ENCODE measurements around the gene DSG3. TPM values are rescaled to one million over a fixed set of nuclear protein-coding genes. Genes with fewer than 3 reads are reported as not detected.

The DSG3 gene
- total RNA-seq, 4 donors from 2014 or later, result 0.27 to 34.1 (median 1.5) TPM

DNA sequence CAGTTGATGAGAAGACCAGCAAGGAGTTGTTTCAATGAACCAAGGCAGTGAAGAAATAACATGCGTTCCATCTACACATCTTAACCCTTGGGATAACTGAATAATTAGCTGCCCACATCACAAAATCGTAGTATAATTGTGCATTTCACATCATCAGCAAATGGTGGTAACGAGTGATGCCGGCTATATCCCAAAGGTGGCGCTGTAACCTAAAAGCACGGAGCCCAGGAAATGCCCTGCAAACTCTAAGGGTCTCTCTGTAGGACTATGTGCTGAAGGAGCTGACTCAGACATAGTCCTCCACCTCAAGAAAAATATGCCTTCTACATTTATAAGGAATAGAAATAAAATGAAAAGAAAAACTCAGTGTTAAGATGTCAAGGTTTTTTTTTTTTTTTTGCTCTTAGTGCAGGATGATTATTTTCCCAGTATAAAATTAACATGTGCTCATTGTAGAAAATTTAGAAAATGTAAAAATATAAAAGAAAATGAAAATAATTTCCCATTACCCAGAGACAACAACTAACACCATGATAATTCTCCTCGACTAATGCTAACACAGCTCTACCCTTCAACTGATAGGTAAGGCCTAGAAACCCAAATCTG, 23.1 kb upstream of the DSG3 start:
- Histone ChIP-seq H3K9me3 (no peaks in the 10 kb centered on the region), H3K36me3 (no peaks in the 10 kb centered on the region), H3K4me3 (no peak overlapping the region), H3K27me3 (no peaks in the 10 kb centered on the region), H3K4me1 (no peaks in the 10 kb centered on the region), H3K27ac (no peak overlapping the region)
- TF ChIP-seq POLR2AphosphoS5 (IDR thresholded peaks at IDR 0.05), result no peak
- TF ChIP-seq POLR2A (IDR thresholded peaks at IDR 0.05), result no peak
- no peak for TF ChIP-seq CTCF (IDR thresholded peaks at IDR 0.05)
- TF ChIP-seq EP300 (IDR thresholded peaks at IDR 0.05), result no peak
- WGBS, 2 donors (ENCODE audit: low coverage in 1 of 2), result 28 to 31% methylated on average over 7 of the region's 7 CpGs
- no peak for ATAC-seq

GRCh38 chr18:31426021-31426420, 21.5 kb upstream of the DSG3 start:
- TF ChIP-seq CTCF (IDR thresholded peaks at IDR 0.05), result no peak
- no peak for TF ChIP-seq POLR2AphosphoS5 (IDR thresholded peaks at IDR 0.05)
- TF ChIP-seq POLR2A (IDR thresholded peaks at IDR 0.05), result no peak
- no peak for TF ChIP-seq EP300 (IDR thresholded peaks at IDR 0.05)
- H3K4me1 ChIP-seq, result no peaks in the 10 kb centered on the region
- no peaks in the 10 kb centered on the region for H3K36me3 ChIP-seq
- no peak for ATAC-seq
- no peaks in the 10 kb centered on the region for H3K9me3 ChIP-seq
- 43 to 76% methylated on average over 1 to 2 of the region's 2 CpGs for WGBS, 2 donors (ENCODE audit: low coverage in 1 of 2)
- H3K27ac ChIP-seq, result no peak overlapping the region
- no peaks in the 10 kb centered on the region for H3K27me3 ChIP-seq
- no peak overlapping the region for H3K4me3 ChIP-seq

GRCh38 chr18:31426871-31427406, 20.6 kb upstream of the DSG3 start:
- no peaks in the 10 kb centered on the region for H3K36me3 ChIP-seq

GRCh38 chr18:31428211-31428610, 19.3 kb upstream of the DSG3 start:
- TF ChIP-seq CTCF (IDR thresholded peaks at IDR 0.05) (no peak), POLR2A (IDR thresholded peaks at IDR 0.05) (no peak), EP300 (IDR thresholded peaks at IDR 0.05) (no peak), POLR2AphosphoS5 (IDR thresholded peaks at IDR 0.05) (no peak)
- Histone ChIP-seq H3K4me1 (no peaks in the 10 kb centered on the region), H3K9me3 (no peaks in the 10 kb centered on the region), H3K36me3 (no peaks in the 10 kb centered on the region), H3K27me3 (no peaks in the 10 kb centered on the region), H3K27ac (no peak overlapping the region), H3K4me3 (no peak overlapping the region)
- no peak for ATAC-seq
- 83 to 100% methylated on average over 1 of the region's 1 CpG for WGBS, 2 donors (ENCODE audit: low coverage in 1 of 2)

More at GRCh38 chr18:31426871-31427406, 20.6 kb upstream of the DSG3 start:
- TF ChIP-seq EP300 (IDR thresholded peaks at IDR 0.05) (no peak), POLR2A (IDR thresholded peaks at IDR 0.05) (no peak), POLR2AphosphoS5 (IDR thresholded peaks at IDR 0.05) (no peak), CTCF (IDR thresholded peaks at IDR 0.05) (no peak)
- Histone ChIP-seq H3K4me1 (no peaks in the 10 kb centered on the region), H3K9me3 (no peaks in the 10 kb centered on the region), H3K4me3 (no peak overlapping the region), H3K27ac (no peak overlapping the region), H3K27me3 (no peaks in the 10 kb centered on the region)
- ATAC-seq, result no peak
- WGBS, 2 donors (ENCODE audit: low coverage in 1 of 2), result 52 to 68% methylated on average over 4 to 5 of the region's 5 CpGs

DNA sequence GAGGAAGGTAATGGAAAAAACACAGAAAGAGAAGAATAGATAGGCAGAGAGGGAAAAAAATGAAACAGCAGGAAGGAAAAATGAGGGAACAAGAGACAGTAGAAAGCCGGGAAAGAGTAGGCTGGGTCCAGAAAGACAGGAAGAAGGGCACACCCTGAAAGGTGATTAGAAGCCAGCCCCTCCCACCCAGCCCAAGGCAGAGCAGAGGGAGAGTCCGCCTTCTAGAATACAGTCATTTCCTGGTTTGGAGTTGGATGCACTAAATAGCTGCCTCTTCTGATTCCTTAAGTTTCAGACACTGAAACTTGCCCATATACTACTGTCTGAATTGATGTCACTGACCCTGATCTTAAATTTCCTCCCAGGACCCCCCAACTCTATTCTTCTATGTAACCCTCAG, 17.9 kb upstream of the DSG3 start:
- no peak for ATAC-seq
- TF ChIP-seq CTCF (IDR thresholded peaks at IDR 0.05) (no peak), POLR2A (IDR thresholded peaks at IDR 0.05) (no peak), POLR2AphosphoS5 (IDR thresholded peaks at IDR 0.05) (no peak), EP300 (IDR thresholded peaks at IDR 0.05) (no peak)
- no peaks in the 10 kb centered on the region for H3K4me1 ChIP-seq
- H3K36me3 ChIP-seq, result no peaks in the 10 kb centered on the region
- 56 to 60% methylated on average over 2 of the region's 2 CpGs for WGBS, 2 donors (ENCODE audit: low coverage in 1 of 2)
- peaks cover 0 to 5% (median 0%) of the 10 kb centered on the region in 3 donors for H3K9me3 ChIP-seq
- no peak overlapping the region for H3K27ac ChIP-seq
- no peaks in the 10 kb centered on the region for H3K27me3 ChIP-seq
- no peak overlapping the region for H3K4me3 ChIP-seq

All from gastroesophageal sphincter (tissue), 4 donors.